Measurements from ENCODE around the gene ADCY1.

The ADCY1 gene

DNA sequence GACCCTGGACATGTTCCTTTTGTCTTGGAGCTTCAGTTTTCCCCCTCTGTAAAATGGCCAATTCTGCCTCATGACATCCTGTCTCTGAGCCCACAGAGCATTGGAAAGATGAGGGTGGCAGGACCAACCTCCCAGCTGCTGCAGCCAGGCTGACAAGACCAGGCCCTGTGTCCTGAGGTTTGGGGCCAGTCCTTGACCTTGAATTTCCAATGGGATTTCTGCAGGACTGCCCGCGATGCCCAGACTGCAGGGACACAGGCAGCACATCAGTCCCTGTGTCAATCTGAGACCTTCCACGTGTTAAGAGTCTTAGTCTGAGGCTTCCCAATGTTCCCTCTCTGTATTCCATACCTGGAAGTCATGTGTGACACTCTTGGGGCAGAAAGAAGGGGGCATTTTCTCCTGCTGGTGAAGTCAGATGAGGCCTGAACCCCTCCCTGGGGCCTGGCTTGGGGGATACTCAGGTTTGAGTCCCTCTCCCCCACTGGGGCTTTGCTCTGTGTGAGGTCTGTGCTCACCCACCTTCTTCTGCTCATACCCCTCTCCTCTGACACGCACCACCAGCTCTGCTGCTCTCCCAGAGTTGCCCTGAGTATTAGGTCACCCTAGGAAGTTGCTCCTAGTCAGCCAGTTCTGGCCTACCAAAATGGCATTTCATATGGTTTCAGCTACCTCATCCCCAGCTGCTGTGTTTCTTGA, 79.2 kb downstream of the ADCY1 start:
- DNase-seq (ENCODE audit: low spot score), result no peak

DNA sequence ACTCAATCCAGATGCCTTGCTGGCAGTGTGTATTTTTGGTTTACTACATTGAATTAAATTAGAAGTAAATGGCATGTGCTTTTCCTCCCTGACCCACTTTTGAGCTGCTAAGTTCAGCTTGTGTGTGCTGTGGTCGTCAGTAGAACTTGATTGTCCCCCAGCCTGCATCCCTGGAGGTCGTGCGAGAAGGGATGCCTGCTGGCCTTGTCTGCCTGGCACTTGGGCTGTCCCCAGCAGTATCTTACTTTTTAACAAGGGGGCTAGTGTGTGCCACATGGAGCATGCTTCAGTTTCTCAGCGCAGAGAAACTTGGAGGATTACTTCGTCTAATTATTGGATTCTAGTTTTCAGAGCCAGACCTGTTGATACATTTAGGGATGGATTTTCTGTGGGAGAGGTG, 80.2 kb downstream of the ADCY1 start:
- no peak for DNase-seq (ENCODE audit: low spot score)

DNA sequence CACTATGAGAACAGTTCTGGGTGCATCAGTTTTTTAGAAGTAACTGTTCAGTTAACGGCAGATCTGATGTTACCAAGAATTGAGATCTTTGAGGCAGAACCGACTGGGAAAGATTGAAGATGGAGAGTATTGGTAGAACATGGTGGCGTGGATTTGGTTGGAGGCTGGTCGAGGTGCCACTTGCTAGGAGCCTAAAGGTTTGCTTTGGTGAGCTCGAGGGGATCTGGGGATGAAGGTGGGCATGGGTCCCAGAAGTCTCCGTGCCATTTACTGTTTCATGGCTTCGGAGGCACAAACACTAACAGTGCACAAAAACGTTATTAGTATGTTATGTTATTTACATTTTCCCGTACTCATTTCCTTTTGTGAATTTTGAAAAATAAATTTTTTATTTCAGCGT, 81.4 kb downstream of the ADCY1 start:
- DNase-seq (ENCODE audit: low spot score), result no peak

DNA sequence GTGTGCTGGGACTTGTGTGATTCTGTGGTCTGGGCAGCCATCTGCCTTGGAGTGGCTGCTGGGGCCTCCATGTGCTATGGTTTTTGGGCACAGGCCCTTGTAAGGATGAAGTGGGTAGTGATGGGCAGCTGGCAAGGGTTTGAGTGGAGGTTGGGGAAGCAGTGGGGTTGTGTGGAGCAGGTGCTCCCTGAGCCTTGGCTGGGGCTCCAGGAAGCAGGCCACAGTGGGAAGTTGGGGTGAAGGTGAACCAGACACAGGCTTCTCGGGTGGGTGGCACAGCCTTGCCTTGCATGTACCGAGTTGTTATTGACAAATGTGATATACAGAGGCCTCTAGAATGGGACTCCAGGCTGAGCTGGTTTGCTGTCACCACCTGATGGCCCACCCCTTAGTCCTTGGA, 82.3 kb downstream of the ADCY1 start:
- DNase-seq (ENCODE audit: low spot score), result no peak

DNA sequence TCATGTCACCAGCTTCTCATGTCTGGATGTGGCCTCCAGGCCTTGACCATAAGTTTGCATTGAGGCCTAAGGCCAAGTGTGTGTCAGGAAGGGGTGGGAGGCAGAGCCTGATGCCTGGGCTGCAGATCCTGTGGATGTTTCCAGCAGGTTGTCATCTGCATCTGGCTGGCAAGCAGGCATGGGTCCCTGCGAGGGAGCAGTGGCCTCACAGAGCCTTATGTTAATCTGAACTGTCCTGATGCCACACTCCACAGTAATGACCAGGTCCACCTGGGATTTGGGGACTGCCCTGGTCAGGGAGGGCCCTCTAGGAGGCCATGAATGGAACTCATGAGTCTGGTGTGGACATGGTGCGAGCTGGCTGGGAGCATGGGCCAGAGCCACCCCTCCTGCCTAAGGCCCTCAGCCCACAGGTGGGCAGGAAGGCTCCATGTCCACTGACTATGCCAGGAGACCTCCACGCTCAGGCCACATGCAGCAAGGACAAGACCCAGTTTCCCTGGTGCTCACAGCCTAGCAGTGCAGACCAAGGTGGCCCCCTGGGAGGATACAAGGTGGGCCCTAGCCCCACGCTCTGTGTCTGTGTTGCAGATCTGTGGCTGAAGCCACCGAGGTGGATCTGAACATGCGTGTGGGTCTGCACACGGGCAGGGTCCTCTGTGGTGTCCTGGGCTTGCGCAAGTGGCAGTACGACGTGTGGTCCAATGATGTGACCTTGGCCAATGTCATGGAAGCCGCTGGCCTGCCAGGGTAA, 83.1 kb downstream of the ADCY1 start:
- DNase-seq (ENCODE audit: low spot score), result no peak

DNA sequence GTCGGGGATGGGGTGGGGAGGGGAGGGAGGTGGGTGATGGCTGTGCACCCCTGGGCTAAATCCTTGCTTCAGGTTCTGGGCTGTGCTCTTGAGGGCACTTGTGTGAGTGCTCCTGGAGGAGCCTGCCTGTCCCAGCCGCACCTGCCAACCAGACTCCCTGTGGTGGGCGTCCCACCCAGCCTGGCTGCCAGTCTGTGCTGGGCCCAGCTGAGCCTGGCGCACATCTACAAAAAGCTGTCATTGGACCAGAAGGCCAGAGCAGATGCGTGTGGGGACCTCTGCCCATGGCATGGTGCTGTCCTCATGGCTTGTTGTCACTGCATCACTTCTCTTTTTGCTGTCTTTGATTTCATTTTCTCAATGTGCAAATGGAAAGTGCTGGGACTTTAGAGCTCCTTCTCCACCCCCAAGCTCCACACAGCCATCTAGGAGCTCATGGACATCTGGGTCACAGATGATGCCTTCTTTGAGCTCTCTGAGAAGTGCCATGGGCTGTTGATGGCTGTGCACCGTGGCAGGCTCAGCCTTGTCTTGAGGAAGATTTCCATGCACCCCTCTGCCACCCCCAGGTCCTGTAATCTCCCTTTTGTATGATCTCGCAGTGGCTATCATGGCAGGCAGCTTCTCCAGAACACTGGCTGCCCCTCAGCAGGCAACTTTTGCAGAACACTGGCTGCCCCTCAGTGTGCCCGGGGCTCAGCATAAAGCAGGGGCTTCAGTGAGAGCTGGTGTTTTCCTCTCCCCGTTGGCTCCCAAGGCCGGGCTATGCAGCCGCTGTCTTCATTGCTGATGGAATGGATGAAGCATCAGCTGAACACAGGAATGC, 83.9 kb downstream of the ADCY1 start:
- DNase-seq (ENCODE audit: low spot score), result no peak

DNA sequence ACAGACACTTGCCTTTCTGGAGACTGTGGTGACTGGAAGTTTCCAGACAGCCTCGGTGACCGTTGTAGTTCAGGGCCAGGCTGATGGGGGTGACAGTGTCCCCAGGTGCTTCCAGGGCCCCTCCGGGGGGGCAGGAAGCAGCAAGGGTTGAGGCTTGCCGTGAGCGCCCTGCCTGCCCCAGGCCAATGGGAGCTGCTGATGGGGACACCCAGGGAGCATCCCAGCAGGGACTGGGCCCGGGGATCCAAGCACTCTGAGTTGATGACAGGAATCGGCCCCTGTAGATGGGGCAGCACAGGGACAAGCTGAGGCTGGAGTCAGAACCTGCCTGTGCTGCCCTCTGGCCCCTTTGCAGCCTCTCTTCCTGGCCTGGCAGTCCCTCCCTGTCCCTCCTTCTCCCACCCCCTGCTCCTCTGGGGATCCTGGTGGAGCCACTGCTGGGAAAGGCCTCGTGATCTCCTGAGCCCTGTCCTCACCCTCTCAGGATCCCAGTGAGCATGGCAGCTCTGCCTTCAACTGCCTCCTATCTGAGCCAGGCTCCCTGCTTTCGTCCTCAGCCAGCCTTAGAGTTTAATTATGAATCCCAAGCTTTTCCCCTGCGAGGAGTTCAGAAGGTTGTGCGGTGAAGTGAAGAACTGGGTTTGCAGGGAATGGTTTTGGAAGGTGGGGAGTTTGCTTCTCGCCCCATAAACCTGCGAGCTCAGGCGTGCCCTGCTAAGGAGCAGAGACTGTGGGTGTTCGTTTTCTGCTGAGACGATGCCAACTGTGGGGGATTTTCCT, 84.7 kb downstream of the ADCY1 start:
- DNase-seq (ENCODE audit: low spot score), result no peak

DNA sequence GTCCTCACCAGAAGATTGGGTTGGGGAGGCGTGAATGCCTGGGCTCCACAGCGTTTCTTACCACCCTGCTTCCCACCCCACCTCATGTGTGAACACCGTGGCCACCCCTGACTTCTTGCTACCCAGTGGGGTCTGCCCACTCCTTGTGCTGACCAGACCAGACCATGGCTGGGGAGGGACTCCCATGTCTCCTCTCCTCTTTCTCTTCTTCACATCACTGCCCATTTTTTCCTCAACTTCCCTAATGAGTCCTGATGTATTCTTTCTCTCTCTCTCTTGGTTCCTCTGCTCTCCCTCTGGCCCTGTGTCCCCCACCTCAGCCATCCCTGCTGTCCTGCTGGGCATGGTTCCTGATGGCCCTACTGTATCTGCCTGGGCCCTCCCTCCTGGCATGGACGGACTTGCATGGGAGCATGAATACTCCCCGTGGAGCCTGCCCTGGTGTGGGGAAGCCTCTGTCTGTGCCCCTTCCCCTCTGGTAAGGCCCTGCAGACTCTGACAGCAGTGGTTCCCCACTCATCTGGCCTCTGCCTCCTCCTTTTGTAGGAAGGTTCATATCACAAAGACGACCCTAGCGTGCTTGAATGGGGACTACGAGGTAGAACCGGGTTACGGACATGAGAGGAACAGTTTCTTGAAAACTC, 85.5 kb downstream of the ADCY1 start:
- DNase-seq (ENCODE audit: low spot score), result no peak

DNA sequence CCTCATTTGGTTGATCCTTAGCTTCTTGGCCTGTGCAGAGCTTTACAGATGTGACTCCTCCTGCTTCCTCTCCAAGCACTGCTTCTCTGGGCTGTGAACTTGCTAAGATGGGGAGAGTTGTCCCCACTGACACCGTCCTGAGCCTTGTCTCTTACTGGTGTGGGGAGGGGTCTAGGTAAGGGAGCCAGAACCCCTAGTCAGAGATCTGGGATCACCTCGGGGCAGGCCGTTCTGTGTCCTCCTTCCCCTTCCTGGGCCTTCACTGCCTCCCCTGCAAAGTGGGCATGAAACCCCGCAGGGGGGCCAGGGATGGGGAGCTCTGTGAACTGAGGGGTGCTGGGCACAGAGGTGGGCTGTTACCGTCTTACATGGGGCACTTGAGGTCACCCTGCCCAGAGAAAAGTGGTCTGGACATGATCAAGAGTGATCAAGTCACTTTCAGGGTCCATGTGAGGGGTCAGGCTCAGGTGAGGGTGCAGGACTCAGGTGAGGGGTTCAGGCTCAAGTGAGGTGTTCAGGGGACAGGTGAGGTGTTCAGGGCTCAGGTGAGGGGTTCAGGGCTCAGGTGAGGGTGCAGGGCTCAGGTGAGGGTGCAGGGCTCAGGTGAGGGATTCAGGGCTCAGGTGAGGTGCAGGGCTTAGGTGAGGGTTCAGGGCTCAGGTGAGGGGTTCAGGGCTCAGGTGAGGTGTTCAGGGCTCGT, 86.2 kb downstream of the ADCY1 start:
- no peak for DNase-seq (ENCODE audit: low spot score)

DNA sequence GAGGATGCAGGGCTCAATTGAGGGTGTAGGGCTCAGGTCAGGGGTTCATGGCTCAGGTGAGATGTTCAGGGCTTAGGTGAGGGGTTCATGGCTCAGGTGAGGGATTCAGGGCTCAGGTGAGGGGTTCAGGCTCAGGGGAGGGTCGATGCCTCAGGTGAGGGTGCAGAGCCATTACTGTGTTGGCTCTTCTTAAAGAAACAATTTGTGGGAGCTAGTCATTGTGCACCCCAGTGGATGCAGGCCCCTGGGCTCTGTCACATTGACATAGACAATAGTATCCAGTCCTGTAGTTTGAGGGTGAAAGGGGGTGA, 86.7 kb downstream of the ADCY1 start:
- no peak for DNase-seq (ENCODE audit: low spot score)

DNA sequence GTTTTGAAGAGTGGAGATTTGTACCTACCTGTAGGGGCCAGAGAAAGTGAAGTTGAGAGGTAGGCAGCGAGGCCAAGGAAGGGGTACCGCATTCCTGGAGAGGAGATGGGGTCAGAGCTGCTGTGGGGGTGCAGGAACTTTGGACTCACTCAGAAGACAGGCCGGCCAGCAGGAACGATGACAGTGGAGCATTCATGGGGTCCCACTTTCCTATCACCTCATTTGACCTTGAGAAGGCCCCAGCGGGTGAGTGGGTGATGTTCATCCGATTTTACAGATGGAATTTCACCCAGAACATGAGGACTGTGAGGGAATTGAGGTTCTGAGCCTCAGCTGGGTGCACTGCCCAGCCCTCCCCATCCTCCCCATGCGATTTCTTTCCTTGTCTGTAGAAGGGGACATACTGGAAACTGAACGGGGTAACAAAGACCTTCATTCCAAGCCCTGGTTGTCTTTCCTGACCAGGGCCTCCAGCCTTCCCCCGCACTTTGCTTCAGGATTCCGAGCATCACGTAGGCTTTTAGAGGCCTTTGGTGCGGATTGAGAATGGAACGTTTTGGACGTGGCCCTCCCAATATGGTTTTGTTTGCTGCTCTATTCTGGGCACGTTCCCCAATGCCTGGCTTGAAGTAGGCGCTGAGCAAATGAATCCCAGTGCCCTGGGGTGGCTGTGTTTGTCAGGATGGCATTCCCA, 87.3 kb downstream of the ADCY1 start:
- DNase-seq (ENCODE audit: low spot score), result no peak

DNA sequence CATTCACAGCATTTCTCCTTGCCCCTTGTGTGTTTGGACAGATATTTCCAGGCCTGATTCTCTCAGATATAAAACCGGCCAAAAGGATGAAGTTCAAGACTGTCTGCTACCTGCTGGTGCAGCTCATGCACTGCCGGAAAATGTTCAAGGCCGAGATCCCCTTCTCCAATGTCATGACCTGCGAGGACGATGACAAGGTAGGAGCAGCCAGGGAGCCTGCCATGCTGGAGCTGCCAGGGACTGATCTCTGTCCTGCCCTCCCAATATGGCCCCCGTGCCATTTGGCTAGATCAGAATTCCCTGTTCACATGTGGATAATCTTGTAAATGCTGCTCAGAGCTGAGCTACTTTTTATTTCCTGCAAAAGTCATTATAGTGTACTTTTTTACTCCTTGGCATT, 87.8 kb downstream of the ADCY1 start:
- DNase-seq (ENCODE audit: low spot score), result no peak

DNA sequence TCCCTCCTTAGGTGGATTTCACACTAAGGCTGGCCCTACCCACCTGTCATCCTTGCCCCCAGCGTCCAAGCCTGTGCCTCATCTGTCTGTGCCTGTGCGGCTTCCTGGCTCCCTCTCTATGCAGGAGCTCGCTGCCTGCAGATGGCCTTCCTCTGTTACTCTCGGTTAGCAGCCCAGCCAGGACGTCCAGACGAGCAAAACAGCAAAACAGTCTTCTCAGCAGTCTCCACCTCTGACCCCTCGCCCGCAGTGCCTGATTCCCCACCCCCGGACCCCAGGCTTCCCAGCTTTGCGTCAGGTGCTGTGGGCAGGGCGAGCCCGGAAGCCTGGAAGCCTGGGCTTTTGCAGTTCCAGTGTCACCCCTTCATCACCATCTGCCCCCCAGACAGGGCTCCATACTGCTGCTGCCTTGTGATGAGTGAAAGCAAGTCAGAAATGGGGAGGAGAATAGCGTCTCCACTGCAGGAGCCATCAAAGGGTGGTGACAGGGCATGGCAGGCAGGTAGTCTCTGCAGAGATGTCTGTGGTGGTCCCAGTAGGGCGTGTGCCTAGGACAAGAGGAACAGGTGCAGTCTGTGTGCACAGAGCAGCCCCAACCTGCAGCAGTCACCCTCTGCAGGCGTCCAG, 88.5 kb downstream of the ADCY1 start:
- no peak for DNase-seq (ENCODE audit: low spot score)

DNA sequence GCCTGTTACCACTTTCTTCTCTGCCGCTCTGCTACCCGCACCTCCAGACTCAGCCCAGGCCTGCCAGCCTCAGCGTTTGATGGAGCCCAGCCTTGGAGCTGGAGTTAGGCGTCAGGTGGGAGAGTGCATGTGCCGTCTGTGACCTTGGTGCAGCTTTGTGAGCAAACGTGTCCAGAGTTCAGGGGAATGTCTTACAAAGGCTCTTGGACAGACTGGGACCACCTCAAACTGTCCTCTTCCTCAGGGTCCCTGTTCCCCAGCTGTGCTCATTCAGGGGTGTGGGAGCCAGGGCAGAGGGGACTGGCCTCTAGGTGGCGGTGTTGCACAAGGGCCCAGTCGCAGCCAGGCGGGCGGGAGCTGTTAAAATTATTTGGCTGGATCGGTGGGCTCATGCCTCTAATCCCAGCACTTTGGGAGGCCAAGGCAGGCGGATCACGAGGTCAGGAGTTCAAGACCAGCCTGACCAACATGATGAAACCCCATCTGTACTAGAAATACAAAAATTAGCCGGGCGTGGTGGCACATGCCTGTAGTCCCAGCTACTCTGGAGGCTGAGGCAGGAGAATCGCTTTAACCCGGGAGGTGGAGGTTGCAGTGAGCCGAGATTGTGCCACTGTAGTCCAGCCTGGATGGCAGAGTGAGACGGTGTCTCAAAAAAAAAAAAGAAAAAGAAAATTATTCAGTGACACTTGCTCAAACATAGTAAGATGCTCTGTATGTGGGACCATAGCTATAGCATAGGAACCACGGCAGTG, 89.2 kb downstream of the ADCY1 start:
- no peak for DNase-seq (ENCODE audit: low spot score)

DNA sequence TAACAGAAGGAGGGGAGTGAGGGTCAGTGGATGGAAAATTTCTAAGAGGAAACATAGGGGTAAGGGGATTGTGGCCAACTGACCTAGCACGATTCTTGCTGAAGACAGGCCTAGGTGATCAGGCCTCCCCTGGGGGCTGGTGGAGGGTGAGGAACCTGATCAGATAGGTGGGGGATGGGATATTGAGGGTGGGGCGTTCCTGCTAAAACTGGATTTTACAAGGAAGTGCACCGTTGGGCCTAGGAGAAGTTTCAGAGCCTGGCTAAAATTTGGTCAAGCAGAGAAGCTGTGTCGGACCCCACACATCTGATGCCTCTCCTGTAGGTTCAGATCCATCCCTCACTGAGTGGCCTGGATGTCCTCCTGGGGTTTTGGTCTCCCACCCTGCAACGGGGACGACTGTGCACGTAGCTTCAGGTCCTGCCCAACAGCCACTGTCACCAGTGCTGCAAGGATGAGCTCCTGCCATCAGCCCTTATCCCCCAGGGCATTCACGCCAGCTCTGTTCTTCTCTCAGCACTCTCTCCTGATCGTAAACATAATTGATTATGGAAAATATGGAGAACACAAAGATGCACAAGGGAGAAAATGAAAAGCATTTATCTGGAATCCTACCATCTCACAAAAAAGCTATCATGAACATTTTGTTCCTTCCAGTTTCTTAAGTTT, 89.9 kb downstream of the ADCY1 start:
- DNase-seq (ENCODE audit: low spot score), result no peak

DNA sequence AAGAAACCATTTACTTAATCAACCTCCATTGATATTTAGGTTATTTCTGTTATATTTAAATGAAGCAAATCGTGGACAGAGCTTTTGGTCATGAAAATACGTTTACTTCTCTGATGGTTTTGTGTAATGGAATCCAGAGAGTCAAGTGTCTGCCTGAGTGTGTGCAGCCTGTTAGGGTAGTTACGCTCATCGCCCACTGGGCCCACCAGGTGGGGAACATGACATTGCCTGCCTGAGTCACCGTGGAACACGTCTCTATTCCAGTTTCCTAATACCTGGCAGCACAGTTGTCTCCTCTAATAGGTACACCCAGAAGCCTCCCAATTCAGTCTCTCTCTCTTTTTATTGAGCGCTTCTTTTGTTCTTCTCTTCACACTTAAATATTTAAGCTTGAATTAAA, 91.0 kb downstream of the ADCY1 start:
- DNase-seq (ENCODE audit: low spot score), result no peak

DNA sequence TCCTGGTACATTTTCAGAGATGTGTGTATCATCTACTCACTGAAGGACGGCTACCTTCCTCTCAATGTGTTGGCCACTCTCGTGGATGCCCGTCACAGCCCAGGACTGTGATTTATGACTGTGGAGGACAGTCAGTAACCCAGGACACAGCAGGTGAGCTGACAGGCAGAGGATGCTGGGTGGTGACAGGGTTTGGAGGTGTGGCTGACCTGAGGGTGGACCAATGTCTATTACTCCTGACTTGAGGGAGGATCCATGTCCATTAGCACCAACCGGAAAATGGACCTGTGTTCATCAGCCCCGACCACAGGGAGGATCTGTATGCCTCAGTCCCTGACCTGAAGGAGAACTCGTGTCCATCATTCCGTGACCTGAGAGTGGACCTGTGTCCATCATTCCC, 96.1 kb downstream of the ADCY1 start:
- DNase-seq (ENCODE audit: low spot score), result no peak

DNA sequence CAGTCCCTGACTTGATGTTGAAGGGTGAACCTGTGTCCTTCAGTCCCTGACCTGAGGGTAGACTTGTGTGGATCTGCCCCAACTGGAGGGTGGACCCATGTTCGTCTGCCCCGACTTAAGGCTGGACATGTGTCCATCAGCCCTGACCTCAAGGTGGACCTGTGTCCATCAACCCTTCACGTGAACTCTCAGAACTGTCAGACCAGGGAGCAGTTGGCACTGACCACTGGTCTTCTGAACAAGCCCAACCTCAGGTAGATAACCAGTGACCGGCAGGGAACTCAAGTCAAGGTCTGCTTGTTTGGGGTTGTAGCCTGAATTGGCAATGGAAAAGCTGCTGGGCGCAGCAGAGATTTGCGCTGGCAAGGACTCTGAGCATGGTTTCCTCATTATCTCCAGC, 96.5 kb downstream of the ADCY1 start:
- no peak for DNase-seq (ENCODE audit: low spot score)
